Cardiac fibroblast (primary cell): ENCODE measurements around the gene AFTPH.
A peak's percentile ranks its signal among the peaks of the same experiment; 100 is the strongest.

ENCODE experiments used
- DNase-seq, 2 donors: peaks; one replicate each; pipeline versions ENCODE4 v3.0.0 to v3.0.0-alpha.2; 2010; ENCODE audit warnings: low read depth in 2 of 2
- H3K4me3 ChIP-seq, 2 donors: replicated peaks in 1 of 2; 1 replicate in 1 of 2; 2 replicates in 1 of 2; pipeline ENCODE4 v1.5.1; 2011; ENCODE audit warnings: low read depth in 2 of 2, low read length in 2 of 2, mild to moderate bottlenecking in 2 of 2, moderate library complexity in 1 of 2
- CTCF ChIP-seq: IDR thresholded peaks from one replicate; pipeline ENCODE4 v1.5.1; 2011; ENCODE audit warnings: low read depth, mild to moderate bottlenecking, low read length, inconsistent platforms

Gene AFTPH

DNA sequence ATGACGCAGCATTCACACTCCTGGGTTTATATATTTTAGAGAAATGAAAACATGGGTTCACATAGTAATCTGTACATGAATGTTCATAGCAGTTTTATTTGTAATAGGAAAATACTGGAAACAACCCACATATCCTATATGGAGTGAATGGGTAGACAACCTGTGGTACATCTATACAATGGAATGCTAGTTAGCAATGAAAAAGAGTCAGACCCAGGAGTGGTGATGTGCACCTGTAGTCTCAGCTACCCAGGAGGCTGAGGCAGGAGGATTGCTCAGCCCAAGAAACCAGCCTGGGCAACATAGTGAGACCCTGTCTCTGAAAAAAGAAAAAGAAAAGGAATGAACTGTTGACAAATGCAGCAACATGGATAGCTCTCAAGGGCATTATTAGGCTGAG, 25.9 kb downstream of the AFTPH start:
- TF ChIP-seq CTCF, result no peak
- no peak for DNase-seq
- H3K4me3 ChIP-seq, result no peak overlapping the region

- DNase-seq, result no peak
- no peak for TF ChIP-seq CTCF
- H3K4me3 ChIP-seq, result no peak overlapping the region
Observed at GRCh38 chr2:64551851-64552250, 27.7 kb downstream of the AFTPH start.

- DNase-seq, result no peak
Observed at GRCh38 chr2:64554117-64554516, 30.0 kb downstream of the AFTPH start.

GRCh38 chr2:64558445-64559081, 34.4 kb downstream of the AFTPH start:
- DNase-seq, result no peak
- H3K4me3 ChIP-seq, result no peak overlapping the region
- no peak for TF ChIP-seq CTCF

More at GRCh38 chr2:64554117-64554516, 30.0 kb downstream of the AFTPH start:
- no peak overlapping the region for H3K4me3 ChIP-seq
- no peak for TF ChIP-seq CTCF

DNA sequence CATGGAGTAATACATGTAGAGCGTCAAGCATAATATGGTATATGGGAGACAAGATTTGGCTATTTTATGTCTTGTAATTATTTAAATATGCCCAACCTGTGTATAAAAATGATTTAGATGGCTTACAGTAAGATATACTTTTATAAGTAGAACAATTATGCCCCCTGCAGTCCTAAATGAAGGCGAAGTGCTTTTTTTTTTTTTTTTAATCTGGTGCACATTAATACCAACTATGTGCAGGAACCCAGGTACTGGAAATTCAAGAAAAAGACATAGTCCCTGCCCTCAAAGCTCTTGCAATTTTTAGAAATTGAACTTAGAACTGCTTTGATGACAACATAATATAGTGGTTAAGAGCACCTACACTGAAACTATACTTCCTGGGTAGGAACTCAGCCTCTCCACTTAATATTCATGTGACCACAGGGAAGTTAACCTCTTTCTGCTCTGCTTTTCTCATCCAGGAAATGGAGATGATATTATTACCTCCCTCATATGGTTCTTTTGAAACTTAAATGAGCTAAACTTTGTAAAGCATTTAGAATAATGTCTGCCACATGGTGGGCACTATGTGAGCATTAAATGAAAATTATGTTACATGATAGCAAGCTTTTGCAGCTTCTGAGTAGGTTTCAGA, 38.1 kb downstream of the AFTPH start:
- peak; percentile 31 for TF ChIP-seq CTCF
- peak; percentile 45 to 51 for DNase-seq
- H3K4me3 ChIP-seq, result no peak overlapping the region

DNA sequence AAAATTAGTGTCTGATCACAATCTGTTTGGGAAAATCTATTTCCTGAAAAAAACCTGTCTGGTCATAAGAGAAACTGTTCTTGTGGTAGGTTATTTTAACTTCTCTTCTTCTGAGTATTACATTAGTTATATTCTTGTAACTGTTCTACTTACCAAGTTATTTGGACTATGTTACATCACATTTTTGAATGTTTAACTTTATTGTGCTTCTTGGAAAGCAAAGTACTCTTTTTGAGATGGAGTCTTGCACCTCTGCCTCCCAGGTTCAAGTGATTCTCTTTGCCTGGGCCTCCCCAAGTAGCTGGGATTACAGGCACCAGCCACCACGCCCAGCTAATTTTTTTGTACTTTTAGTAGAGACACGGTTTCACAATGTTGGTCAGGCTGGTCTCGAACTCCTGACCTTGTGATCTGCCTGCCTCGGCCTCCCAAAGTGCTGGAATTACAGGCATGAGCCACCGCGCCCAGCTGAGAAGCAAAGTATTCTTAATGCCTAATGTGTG, 39.4 kb downstream of the AFTPH start:
- H3K4me3 ChIP-seq, result no peak overlapping the region
- DNase-seq, result no peak
- TF ChIP-seq CTCF, result no peak
